ENCODE data around the gene CEP350.

CEP350 gene

DNA sequence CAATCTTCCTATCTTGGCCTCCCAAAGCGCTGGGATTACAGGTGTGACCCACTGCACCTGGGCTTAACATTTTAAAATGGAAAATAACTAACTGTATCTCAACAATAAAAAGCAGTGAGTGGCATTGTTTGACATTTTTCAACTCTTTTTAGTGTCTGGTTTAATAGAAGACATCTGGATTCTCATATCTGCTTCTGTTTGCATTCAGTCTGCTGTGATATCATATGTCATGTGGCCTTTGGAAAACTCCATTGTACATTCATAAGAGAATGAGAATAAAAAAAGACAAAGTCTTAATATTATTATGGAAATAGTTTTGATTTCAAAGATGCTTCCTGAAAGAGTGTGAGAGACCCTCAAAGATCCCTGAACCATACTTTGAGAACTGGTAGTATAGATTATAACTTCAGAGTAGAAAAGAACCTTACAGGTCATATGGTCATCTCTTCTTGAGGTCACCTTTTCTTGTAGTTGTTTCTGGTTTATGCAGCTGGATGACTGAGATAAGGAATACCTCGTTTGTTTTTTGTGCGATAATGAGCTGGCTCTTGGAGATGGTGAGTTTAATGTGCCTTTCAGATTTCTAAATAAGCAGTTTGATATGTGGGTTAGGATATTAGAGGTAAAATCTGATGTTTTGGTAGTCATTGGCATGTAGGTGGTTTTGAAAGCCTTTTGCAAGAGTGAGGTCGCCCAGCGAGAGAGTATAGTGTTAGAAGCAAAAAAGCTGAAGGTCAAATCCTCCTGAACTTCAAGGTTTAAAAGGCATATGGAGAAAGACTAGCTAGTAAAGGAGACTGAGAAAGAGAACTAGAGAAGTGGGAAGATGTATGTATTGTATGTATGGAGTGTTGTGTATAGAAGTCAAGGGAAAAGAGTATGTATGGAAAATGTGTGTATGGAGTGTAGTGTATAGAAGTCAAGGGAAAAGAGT lies 17.2 kb downstream of the CEP350 start:
- no peaks in the 10 kb centered on the region for H3K9me3 ChIP-seq (ENCODE audit: control insufficient read depth, low read depth, low read length)
- H3K36me3 ChIP-seq (ENCODE audit: control insufficient read depth, low read depth, low read length) = no peaks in the 10 kb centered on the region
- no peak overlapping the region for H3K4me3 ChIP-seq (ENCODE audit: low read length)
- peaks cover 6% of the 10 kb centered on the region for H3K4me1 ChIP-seq (ENCODE audit: control insufficient read depth, low read depth, low read length)
- H3K27ac ChIP-seq (ENCODE audit: low read length) = no peak overlapping the region
- no peaks in the 10 kb centered on the region for H3K27me3 ChIP-seq (ENCODE audit: control insufficient read depth, insufficient read depth, low read length)
- no peak overlapping the region for H3K9ac ChIP-seq (ENCODE audit: low read length)

GRCh38 chr1:179973198-179974110 lies 18.8 kb downstream of the CEP350 start:
- no peaks in the 10 kb centered on the region for H3K27me3 ChIP-seq (ENCODE audit: control insufficient read depth, insufficient read depth, low read length)
- H3K27ac ChIP-seq (ENCODE audit: low read length) = no peak overlapping the region
- H3K9me3 ChIP-seq (ENCODE audit: control insufficient read depth, low read depth, low read length) = no peaks in the 10 kb centered on the region
- no peak overlapping the region for H3K9ac ChIP-seq (ENCODE audit: low read length)
- peaks cover 11% of the 10 kb centered on the region for H3K4me1 ChIP-seq (ENCODE audit: control insufficient read depth, low read depth, low read length)
- no peak overlapping the region for H3K4me3 ChIP-seq (ENCODE audit: low read length)
- no peaks in the 10 kb centered on the region for H3K36me3 ChIP-seq (ENCODE audit: control insufficient read depth, low read depth, low read length)

DNA sequence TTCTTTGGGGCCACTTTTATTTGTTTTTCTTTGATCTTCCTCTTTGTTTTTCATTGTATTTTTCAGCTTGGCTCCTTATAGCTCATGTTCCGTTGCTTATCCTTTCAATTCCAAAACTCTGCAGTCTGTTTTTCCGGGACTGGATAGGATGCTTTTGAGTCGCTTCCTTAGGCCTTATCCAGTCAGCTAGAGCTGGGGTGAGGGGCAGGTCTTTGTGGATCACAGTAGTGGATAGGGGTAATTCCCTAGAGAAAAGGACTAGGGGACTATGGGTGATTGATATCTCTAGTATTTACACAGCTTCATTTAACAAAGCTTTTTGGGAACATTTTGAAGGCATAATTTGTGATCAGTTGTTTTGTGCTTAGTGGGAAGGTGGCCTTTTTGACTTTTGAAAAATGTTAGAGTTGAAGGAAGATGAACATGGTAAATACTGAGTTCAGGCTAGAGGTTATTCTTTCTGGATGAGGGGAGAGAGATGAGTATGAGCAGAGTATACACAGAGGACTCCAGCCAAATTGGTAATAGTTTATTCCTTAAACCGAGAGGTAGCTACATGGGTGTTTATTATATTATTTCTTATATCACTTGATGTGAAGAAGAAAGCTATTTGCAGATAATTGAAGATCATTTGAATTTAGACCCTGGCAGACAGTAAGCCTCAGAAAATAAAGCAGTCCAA lies 22.5 kb downstream of the CEP350 start:
- H3K4me3 ChIP-seq (ENCODE audit: low read length) = no peak overlapping the region
- no peaks in the 10 kb centered on the region for H3K9me3 ChIP-seq (ENCODE audit: control insufficient read depth, low read depth, low read length)
- no peaks in the 10 kb centered on the region for H3K27me3 ChIP-seq (ENCODE audit: control insufficient read depth, insufficient read depth, low read length)
- no peaks in the 10 kb centered on the region for H3K36me3 ChIP-seq (ENCODE audit: control insufficient read depth, low read depth, low read length)
- no peak overlapping the region for H3K9ac ChIP-seq (ENCODE audit: low read length)
- no peak overlapping the region for H3K27ac ChIP-seq (ENCODE audit: low read length)
- H3K4me1 ChIP-seq (ENCODE audit: control insufficient read depth, low read depth, low read length) = peaks cover 11% of the 10 kb centered on the region

- Histone ChIP-seq H3K9ac (ENCODE audit: low read length) (no peak overlapping the region), H3K27me3 (ENCODE audit: control insufficient read depth, insufficient read depth, low read length) (no peaks in the 10 kb centered on the region), H3K4me1 (ENCODE audit: control insufficient read depth, low read depth, low read length) (peaks cover 11% of the 10 kb centered on the region), H3K36me3 (ENCODE audit: control insufficient read depth, low read depth, low read length) (no peaks in the 10 kb centered on the region), H3K27ac (ENCODE audit: low read length) (no peak overlapping the region), H3K9me3 (ENCODE audit: control insufficient read depth, low read depth, low read length) (no peaks in the 10 kb centered on the region), H3K4me3 (ENCODE audit: low read length) (no peak overlapping the region)
These were observed 23.8 kb downstream of the CEP350 start for GRCh38 chr1:179978199-179979079.

DNA sequence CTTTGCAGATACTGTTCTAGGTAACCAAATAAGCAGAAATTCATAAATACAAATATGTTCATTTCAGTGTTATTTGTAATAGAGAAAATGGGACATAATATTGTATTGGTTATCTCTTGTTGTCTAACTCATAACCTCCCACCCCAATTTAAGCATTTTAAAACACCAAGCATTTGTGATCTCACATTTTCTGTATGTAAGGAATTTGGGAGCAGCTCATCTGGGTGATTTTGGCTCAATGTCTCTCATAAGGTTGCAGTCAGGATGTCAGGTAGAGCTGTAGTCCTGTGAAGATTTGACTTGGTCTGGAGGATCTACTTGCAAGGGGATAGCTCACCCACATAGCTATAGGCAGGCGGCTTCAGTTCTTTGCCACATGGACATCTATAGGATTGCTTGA lies 29.5 kb downstream of the CEP350 start:
- Histone ChIP-seq H3K36me3 (ENCODE audit: control insufficient read depth, low read depth, low read length) (peaks cover 3% of the 10 kb centered on the region), H3K27me3 (ENCODE audit: control insufficient read depth, insufficient read depth, low read length) (no peaks in the 10 kb centered on the region), H3K9me3 (ENCODE audit: control insufficient read depth, low read depth, low read length) (no peaks in the 10 kb centered on the region), H3K4me1 (ENCODE audit: control insufficient read depth, low read depth, low read length) (no peaks in the 10 kb centered on the region), H3K4me3 (ENCODE audit: low read length) (no peak overlapping the region), H3K27ac (ENCODE audit: low read length) (no peak overlapping the region), H3K9ac (ENCODE audit: low read length) (no peak overlapping the region)

- H3K4me1 ChIP-seq (ENCODE audit: control insufficient read depth, low read depth, low read length) = no peaks in the 10 kb centered on the region
- H3K4me3 ChIP-seq (ENCODE audit: low read length) = no peak overlapping the region
- H3K9me3 ChIP-seq (ENCODE audit: control insufficient read depth, low read depth, low read length) = no peaks in the 10 kb centered on the region
- H3K9ac ChIP-seq (ENCODE audit: low read length) = no peak overlapping the region
- H3K27ac ChIP-seq (ENCODE audit: low read length) = no peak overlapping the region
- no peaks in the 10 kb centered on the region for H3K27me3 ChIP-seq (ENCODE audit: control insufficient read depth, insufficient read depth, low read length)
- peaks cover 3% of the 10 kb centered on the region for H3K36me3 ChIP-seq (ENCODE audit: control insufficient read depth, low read depth, low read length)
These were observed 30.3 kb downstream of the CEP350 start for GRCh38 chr1:179984942-179985341.

GRCh38 chr1:179990847-179991246 lies 36.2 kb downstream of the CEP350 start:
- H3K9me3 ChIP-seq (ENCODE audit: control insufficient read depth, low read depth, low read length) = no peaks in the 10 kb centered on the region
- peaks cover 11% of the 10 kb centered on the region for H3K36me3 ChIP-seq (ENCODE audit: control insufficient read depth, low read depth, low read length)
- H3K27ac ChIP-seq (ENCODE audit: low read length) = no peak overlapping the region
- H3K27me3 ChIP-seq (ENCODE audit: control insufficient read depth, insufficient read depth, low read length) = no peaks in the 10 kb centered on the region
- H3K4me3 ChIP-seq (ENCODE audit: low read length) = no peak overlapping the region
- H3K9ac ChIP-seq (ENCODE audit: low read length) = no peak overlapping the region
- no peaks in the 10 kb centered on the region for H3K4me1 ChIP-seq (ENCODE audit: control insufficient read depth, low read depth, low read length)

DNA sequence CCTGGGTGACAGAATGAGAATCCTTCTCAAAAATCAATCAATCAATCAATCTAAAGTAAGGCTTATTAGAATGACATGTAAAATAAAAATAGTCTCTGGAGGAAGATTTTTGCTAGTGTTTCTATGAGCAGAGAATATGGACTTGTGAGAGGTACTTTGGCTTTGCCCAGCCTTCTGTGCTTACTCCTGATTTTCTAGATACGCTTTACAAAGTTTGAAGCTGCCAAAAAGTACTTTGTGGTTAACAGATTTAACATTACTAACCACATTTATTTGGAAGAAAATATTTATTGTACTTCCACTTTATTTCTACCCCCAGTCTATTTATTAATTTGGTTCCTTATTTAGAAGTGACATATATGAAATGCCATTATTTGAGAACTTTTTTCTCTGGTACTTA lies 41.0 kb downstream of the CEP350 start:
- Histone ChIP-seq H3K27me3 (ENCODE audit: control insufficient read depth, insufficient read depth, low read length) (no peaks in the 10 kb centered on the region), H3K4me1 (ENCODE audit: control insufficient read depth, low read depth, low read length) (no peaks in the 10 kb centered on the region), H3K9me3 (ENCODE audit: control insufficient read depth, low read depth, low read length) (no peaks in the 10 kb centered on the region), H3K9ac (ENCODE audit: low read length) (no peak overlapping the region), H3K36me3 (ENCODE audit: control insufficient read depth, low read depth, low read length) (peaks cover 15% of the 10 kb centered on the region), H3K27ac (ENCODE audit: low read length) (no peak overlapping the region), H3K4me3 (ENCODE audit: low read length) (no peak overlapping the region)

DNA sequence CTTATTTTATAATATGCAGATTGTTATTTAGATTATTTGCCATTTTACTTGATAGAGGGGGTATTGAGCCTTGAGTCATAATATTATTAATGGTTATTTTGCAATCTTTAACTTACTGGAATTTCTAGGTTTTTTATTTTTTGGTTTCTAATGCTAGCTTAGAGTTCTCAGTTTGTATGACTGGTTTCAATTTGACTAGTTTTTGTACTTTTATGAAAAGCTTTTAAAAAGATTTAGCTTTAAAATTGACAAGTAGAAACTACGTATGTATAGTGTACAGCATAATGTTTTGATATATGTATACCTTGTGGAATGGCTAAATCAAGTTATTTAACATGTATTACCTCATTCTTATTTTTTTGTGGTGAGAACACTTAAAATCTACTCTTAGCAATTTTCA lies 41.5 kb downstream of the CEP350 start:
- H3K36me3 ChIP-seq (ENCODE audit: control insufficient read depth, low read depth, low read length) = peaks cover 15% of the 10 kb centered on the region

GRCh38 chr1:180000575-180000974 lies 46.0 kb downstream of the CEP350 start:
- Histone ChIP-seq H3K9ac (ENCODE audit: low read length) (no peak overlapping the region), H3K4me1 (ENCODE audit: control insufficient read depth, low read depth, low read length) (no peaks in the 10 kb centered on the region), H3K4me3 (ENCODE audit: low read length) (no peak overlapping the region), H3K27ac (ENCODE audit: low read length) (no peak overlapping the region), H3K9me3 (ENCODE audit: control insufficient read depth, low read depth, low read length) (no peaks in the 10 kb centered on the region), H3K27me3 (ENCODE audit: control insufficient read depth, insufficient read depth, low read length) (no peaks in the 10 kb centered on the region), H3K36me3 (ENCODE audit: control insufficient read depth, low read depth, low read length) (peaks cover 12% of the 10 kb centered on the region)

More for the DNA sequence above, 41.5 kb downstream of the CEP350 start:
- Histone ChIP-seq H3K27me3 (ENCODE audit: control insufficient read depth, insufficient read depth, low read length) (no peaks in the 10 kb centered on the region), H3K9ac (ENCODE audit: low read length) (no peak overlapping the region), H3K27ac (ENCODE audit: low read length) (no peak overlapping the region), H3K9me3 (ENCODE audit: control insufficient read depth, low read depth, low read length) (no peaks in the 10 kb centered on the region), H3K4me1 (ENCODE audit: control insufficient read depth, low read depth, low read length) (no peaks in the 10 kb centered on the region), H3K4me3 (ENCODE audit: low read length) (no peak overlapping the region)
